Measurements from ENCODE around the gene SETD1B. TPM values are rescaled to one million over a fixed set of nuclear protein-coding genes. Genes with fewer than 3 reads are reported as not detected.

The SETD1B gene
- total RNA-seq, 6 donors from 2014 or later = 9.3 to 47.1 (median 20.4) TPM

- WGBS, 2 donors = 96 to 98% methylated on average over 11 to 23 of the region's 31 CpGs
- Histone ChIP-seq H3K4me3 (no peak overlapping the region), H3K27ac (no peak overlapping the region), H3K9me3 (no peaks in the 10 kb centered on the region), H3K4me1 (peaks cover 37 to 40% (median 39%) of the 10 kb centered on the region in 4 donors), H3K27me3 (no peaks in the 10 kb centered on the region), H3K36me3 (peaks cover 46 to 72% (median 67%) of the 10 kb centered on the region in 4 donors)
- peak in 1 of 2 donors; percentile 84 for DNase-seq
- no peak for TF ChIP-seq POLR2A (IDR thresholded peaks at IDR 0.05)
- TF ChIP-seq EP300 (IDR thresholded peaks at IDR 0.05) = no peak
- TF ChIP-seq CTCF (IDR thresholded peaks at IDR 0.05) = no peak
- no peak for TF ChIP-seq POLR2AphosphoS5 (IDR thresholded peaks at IDR 0.05)
- ATAC-seq (ENCODE audit: low FRiP score in 2 of 2) = no peak
These were observed 10.8 kb downstream of the SETD1B start for GRCh38 chr12:121814429-121815119.

- Histone ChIP-seq H3K27me3 (no peaks in the 10 kb centered on the region), H3K4me3 (no peak overlapping the region), H3K27ac (no peak overlapping the region), H3K4me1 (peaks cover 35 to 37% (median 37%) of the 10 kb centered on the region in 4 donors), H3K36me3 (peaks cover 51 to 72% (median 67%) of the 10 kb centered on the region in 4 donors), H3K9me3 (no peaks in the 10 kb centered on the region)
- no peak for DNase-seq
- WGBS, 2 donors = 90 to 92% methylated on average over 8 of the region's 8 CpGs
- no peak for TF ChIP-seq EP300 (IDR thresholded peaks at IDR 0.05)
- no peak for TF ChIP-seq POLR2A (IDR thresholded peaks at IDR 0.05)
- TF ChIP-seq POLR2AphosphoS5 (IDR thresholded peaks at IDR 0.05) = no peak
- TF ChIP-seq CTCF (IDR thresholded peaks at IDR 0.05) = no peak
- ATAC-seq (ENCODE audit: low FRiP score in 2 of 2) = no peak
These were observed 11.5 kb downstream of the SETD1B start for GRCh38 chr12:121815263-121815662.

- Histone ChIP-seq H3K27ac (no peak overlapping the region), H3K36me3 (peaks cover 57 to 80% (median 71%) of the 10 kb centered on the region in 4 donors), H3K4me3 (no peak overlapping the region), H3K27me3 (no peaks in the 10 kb centered on the region), H3K4me1 (peaks cover 18 to 19% (median 19%) of the 10 kb centered on the region in 4 donors), H3K9me3 (no peaks in the 10 kb centered on the region)
- TF ChIP-seq POLR2AphosphoS5 (IDR thresholded peaks at IDR 0.05) = no peak
- no peak for TF ChIP-seq CTCF (IDR thresholded peaks at IDR 0.05)
- TF ChIP-seq POLR2A (IDR thresholded peaks at IDR 0.05) = no peak
- TF ChIP-seq EP300 (IDR thresholded peaks at IDR 0.05) = no peak
- ATAC-seq (ENCODE audit: low FRiP score in 2 of 2) = no peak
- WGBS, 2 donors = 93 to 96% methylated on average over 34 to 47 of the region's 47 CpGs
- peak in 1 of 2 donors; percentile 82 for DNase-seq
These were observed 13.3 kb downstream of the SETD1B start for GRCh38 chr12:121816925-121817647.

- Histone ChIP-seq H3K36me3 (peaks cover 62 to 86% (median 76%) of the 10 kb centered on the region in 4 donors), H3K27me3 (no peaks in the 10 kb centered on the region), H3K4me1 (peaks cover 12 to 14% (median 13%) of the 10 kb centered on the region in 4 donors), H3K27ac (no peak overlapping the region), H3K4me3 (no peak overlapping the region), H3K9me3 (no peaks in the 10 kb centered on the region)
- no peak for ATAC-seq (ENCODE audit: low FRiP score in 2 of 2)
- no peak for DNase-seq
- 95 to 96% methylated on average over 16 to 18 of the region's 18 CpGs for WGBS, 2 donors
- TF ChIP-seq POLR2AphosphoS5 (IDR thresholded peaks at IDR 0.05) (no peak), CTCF (IDR thresholded peaks at IDR 0.05) (no peak), POLR2A (IDR thresholded peaks at IDR 0.05) (no peak), EP300 (IDR thresholded peaks at IDR 0.05) (no peak)
These were observed 13.8 kb downstream of the SETD1B start for GRCh38 chr12:121817648-121818043.
